Astrocyte (in vitro differentiated cells and primary cell): Measurements from ENCODE around the gene GPR137B. TPM values are rescaled to one million over a fixed set of nuclear protein-coding genes. Genes with fewer than 3 reads are reported as not detected.

Source experiments
- DNase-seq: peaks from one replicate; pipeline ENCODE4 v3.0.0-alpha.2; 2010; ENCODE audit warnings: low read depth
- FAIRE-seq: peaks from 2 replicates; lab custom pipeline; 2011; peaks lifted over from hg19 to GRCh38; lab: Jason Lieb, UNC
- H2AFZ ChIP-seq: 2 replicates; pipeline ENCODE4 v1.6.0; 2012; ENCODE audit warnings: low read depth, low read length, inconsistent platforms
- H3K27ac ChIP-seq: 2 replicates; pipeline ENCODE4 v1.5.1; 2011; ENCODE audit warnings: low read depth, low read length, inconsistent platforms
- H3K27me3 ChIP-seq: 2 replicates; pipeline ENCODE4 v1.6.0; 2011; ENCODE audit warnings: low read length, inconsistent platforms; ENCODE audit not compliant: insufficient read depth
- H3K36me3 ChIP-seq: 2 replicates; pipeline ENCODE4 v1.5.1; 2011; ENCODE audit warnings: low read length, inconsistent platforms; ENCODE audit not compliant: insufficient read depth
- H3K4me1 ChIP-seq: 2 replicates; pipeline ENCODE4 v1.5.1; 2011; ENCODE audit warnings: low read length, inconsistent platforms; ENCODE audit not compliant: insufficient read depth
- H3K4me2 ChIP-seq: 2 replicates; pipeline ENCODE4 v1.6.0; 2012; ENCODE audit warnings: low read length, inconsistent platforms
- H3K4me3 ChIP-seq: 2 replicates; pipeline ENCODE4 v1.5.1; 2011; ENCODE audit warnings: low read depth, mild to moderate bottlenecking, low read length, inconsistent platforms; ENCODE audit not compliant: insufficient read depth
- H3K79me2 ChIP-seq: 2 replicates; pipeline ENCODE4 v1.6.0; 2012; ENCODE audit warnings: mild to moderate bottlenecking, low read length, inconsistent platforms; ENCODE audit not compliant: insufficient read depth
- H3K9ac ChIP-seq: 2 replicates; pipeline ENCODE4 v1.6.0; 2012; ENCODE audit warnings: mild to moderate bottlenecking, low read length, inconsistent platforms
- H3K9me3 ChIP-seq: 2 replicates; pipeline ENCODE4 v1.5.1; 2012; ENCODE audit warnings: low read depth, mild to moderate bottlenecking, low read length, inconsistent platforms; ENCODE audit not compliant: insufficient read depth
- H4K20me1 ChIP-seq: 2 replicates; pipeline ENCODE4 v1.6.0; 2012; ENCODE audit warnings: low read length, inconsistent platforms; ENCODE audit not compliant: insufficient read depth
- H3K27ac Mint-ChIP-seq: one replicate; pipeline ENCODE4 v1.8.0; 2021; ENCODE audit warnings: mild to moderate bottlenecking, mixed read lengths; ENCODE audit not compliant: unreplicated experiment
- H3K27me3 Mint-ChIP-seq: one replicate; pipeline ENCODE4 v1.8.0; 2021; ENCODE audit warnings: low read depth, mixed read lengths; ENCODE audit not compliant: unreplicated experiment
- H3K36me3 Mint-ChIP-seq: one replicate; pipeline ENCODE4 v1.8.0; 2021; ENCODE audit warnings: low read depth, mixed read lengths; ENCODE audit not compliant: unreplicated experiment
- H3K4me1 Mint-ChIP-seq: one replicate; pipeline ENCODE4 v1.8.0; 2021; ENCODE audit warnings: low read depth, mixed read lengths; ENCODE audit not compliant: unreplicated experiment
- H3K4me3 Mint-ChIP-seq: one replicate; pipeline ENCODE4 v1.8.0; 2021; ENCODE audit warnings: mild to moderate bottlenecking, moderate library complexity, mixed read lengths; ENCODE audit not compliant: unreplicated experiment
- H3K9me3 Mint-ChIP-seq: one replicate; pipeline ENCODE4 v1.8.0; 2021; ENCODE audit warnings: mild to moderate bottlenecking, mixed read lengths; ENCODE audit not compliant: unreplicated experiment
- EZH2 ChIP-seq: IDR thresholded peaks from 2 replicates; pipeline ENCODE4 v1.6.1; 2012; ENCODE audit warnings: mild to moderate bottlenecking, low read length, inconsistent platforms; ENCODE audit not compliant: insufficient read depth
- total RNA-seq: library from RNA; stranded (reverse); gene quantifications from 2 replicates; pipeline ENCODE4 v1.2.1, GENCODE V29; 2021
- TF ChIP-seq, protein P1 (sequence below): IDR thresholded peaks from 2 replicates; pipeline ENCODE4 v1.5.1; 2011; ENCODE audit warnings: low read depth, mild to moderate bottlenecking, inconsistent platforms, low read length, moderate library complexity; ENCODE audit not compliant: insufficient read depth

The GPR137B gene
- total RNA-seq, 1 donor from 2014 or later, result 12.9 TPM

DNA sequence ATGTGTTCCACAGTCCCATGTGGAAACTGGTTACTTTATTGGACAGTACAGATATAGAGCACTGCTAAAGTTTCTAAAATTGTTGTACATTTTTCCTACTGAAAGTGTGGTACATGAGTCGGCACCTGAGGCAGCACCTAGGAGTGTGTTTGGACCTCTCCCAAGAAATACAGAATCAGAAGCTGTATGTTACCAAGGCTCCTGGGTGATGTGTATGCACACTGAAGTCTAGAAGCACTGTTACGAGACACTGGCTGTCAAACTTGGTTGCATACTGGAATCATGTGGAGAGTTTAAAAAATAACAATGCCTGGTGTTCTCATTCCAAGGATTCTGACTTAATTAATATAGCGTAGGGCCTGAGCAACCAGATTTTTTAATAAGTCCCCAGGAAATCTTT, 92.8 kb downstream of the GPR137B start:
- H3K4me2 ChIP-seq, result no peak overlapping the region

DNA sequence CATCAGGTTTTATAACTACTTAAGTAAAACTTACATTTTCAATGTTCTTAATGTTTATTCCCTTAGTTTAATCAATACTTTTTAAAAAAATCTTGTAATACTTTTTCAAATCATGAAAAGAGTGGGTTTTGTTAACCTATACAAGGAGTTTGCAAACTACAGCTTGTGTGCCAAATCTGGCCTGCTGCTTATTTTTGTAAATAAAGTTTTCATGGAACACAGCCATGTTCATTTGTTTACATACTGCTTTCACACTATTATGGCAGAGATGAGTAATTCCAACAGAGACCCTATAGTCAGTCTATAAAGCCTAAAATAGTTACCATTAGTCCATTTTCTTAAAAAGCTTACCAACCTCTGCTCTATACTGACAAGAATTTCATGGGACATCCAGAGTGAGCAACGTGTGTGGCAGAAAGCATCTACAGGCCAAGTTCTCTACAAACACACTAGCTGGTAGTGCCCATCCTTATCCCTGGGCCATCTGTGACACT, 96.8 kb downstream of the GPR137B start:
- H3K4me1 Mint-ChIP-seq, result no peaks in the 10 kb centered on the region
- H3K4me3 ChIP-seq, result no peak overlapping the region
- H3K79me2 ChIP-seq, result no peaks in the 10 kb centered on the region
- H3K9me3 Mint-ChIP-seq, result no peaks in the 10 kb centered on the region
- H3K4me1 ChIP-seq, result no peaks in the 10 kb centered on the region
- H3K27ac Mint-ChIP-seq, result no peak overlapping the region
- no peak overlapping the region for H3K9ac ChIP-seq
- no peak overlapping the region for H3K4me2 ChIP-seq
- TF ChIP-seq, protein P1, sequence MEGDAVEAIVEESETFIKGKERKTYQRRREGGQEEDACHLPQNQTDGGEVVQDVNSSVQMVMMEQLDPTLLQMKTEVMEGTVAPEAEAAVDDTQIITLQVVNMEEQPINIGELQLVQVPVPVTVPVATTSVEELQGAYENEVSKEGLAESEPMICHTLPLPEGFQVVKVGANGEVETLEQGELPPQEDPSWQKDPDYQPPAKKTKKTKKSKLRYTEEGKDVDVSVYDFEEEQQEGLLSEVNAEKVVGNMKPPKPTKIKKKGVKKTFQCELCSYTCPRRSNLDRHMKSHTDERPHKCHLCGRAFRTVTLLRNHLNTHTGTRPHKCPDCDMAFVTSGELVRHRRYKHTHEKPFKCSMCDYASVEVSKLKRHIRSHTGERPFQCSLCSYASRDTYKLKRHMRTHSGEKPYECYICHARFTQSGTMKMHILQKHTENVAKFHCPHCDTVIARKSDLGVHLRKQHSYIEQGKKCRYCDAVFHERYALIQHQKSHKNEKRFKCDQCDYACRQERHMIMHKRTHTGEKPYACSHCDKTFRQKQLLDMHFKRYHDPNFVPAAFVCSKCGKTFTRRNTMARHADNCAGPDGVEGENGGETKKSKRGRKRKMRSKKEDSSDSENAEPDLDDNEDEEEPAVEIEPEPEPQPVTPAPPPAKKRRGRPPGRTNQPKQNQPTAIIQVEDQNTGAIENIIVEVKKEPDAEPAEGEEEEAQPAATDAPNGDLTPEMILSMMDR, result no peak
- no peak for TF ChIP-seq EZH2
- no peak overlapping the region for H3K27ac ChIP-seq
- no peak overlapping the region for H2AFZ ChIP-seq
- no peaks in the 10 kb centered on the region for H3K27me3 Mint-ChIP-seq
- H3K4me3 Mint-ChIP-seq, result no peak overlapping the region
- no peaks in the 10 kb centered on the region for H3K9me3 ChIP-seq
- H3K36me3 ChIP-seq, result no peaks in the 10 kb centered on the region
- no peaks in the 10 kb centered on the region for H4K20me1 ChIP-seq
- FAIRE-seq (no peak), DNase-seq (no peak)
- H3K27me3 ChIP-seq, result no peaks in the 10 kb centered on the region
- H3K36me3 Mint-ChIP-seq, result no peaks in the 10 kb centered on the region

More for the DNA sequence above, 92.8 kb downstream of the GPR137B start:
- Histone ChIP-seq H2AFZ (no peak overlapping the region), H3K27me3 (no peaks in the 10 kb centered on the region), H3K9me3 (no peaks in the 10 kb centered on the region), H3K36me3 (no peaks in the 10 kb centered on the region), H4K20me1 (no peaks in the 10 kb centered on the region), H3K4me3 (no peak overlapping the region), H3K9ac (no peak overlapping the region), H3K79me2 (no peaks in the 10 kb centered on the region), H3K4me1 (no peaks in the 10 kb centered on the region), H3K27ac (no peak overlapping the region)
- H3K9me3 Mint-ChIP-seq, result no peaks in the 10 kb centered on the region
- H3K4me3 Mint-ChIP-seq, result no peak overlapping the region
- H3K27me3 Mint-ChIP-seq, result no peaks in the 10 kb centered on the region
- H3K4me1 Mint-ChIP-seq, result no peaks in the 10 kb centered on the region
- FAIRE-seq, result no peak
- H3K36me3 Mint-ChIP-seq, result no peaks in the 10 kb centered on the region
- H3K27ac Mint-ChIP-seq, result no peak overlapping the region
- TF ChIP-seq, protein P1, result no peak
- TF ChIP-seq EZH2, result no peak
- DNase-seq, result no peak

DNA sequence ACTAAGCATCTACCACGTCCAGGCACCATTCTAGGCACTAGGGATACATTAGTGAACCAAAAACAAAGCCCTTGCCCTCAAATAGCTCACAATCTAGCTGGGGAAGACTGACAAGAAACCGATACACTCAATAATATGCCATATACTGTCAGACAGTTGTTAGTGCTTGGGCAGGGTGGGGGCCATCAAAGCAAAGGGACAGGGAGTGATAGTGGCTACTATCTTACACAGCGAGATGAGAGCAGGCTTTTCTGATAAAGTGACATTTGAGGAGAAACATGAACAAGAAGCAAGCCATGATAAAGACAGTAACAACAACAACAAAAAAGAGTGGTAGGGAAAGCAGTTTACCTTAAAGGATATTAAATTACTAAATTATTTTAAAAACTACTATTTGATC, 98.3 kb downstream of the GPR137B start:
- Mint-ChIP-seq H3K4me1 (no peaks in the 10 kb centered on the region), H3K27ac (no peak overlapping the region), H3K36me3 (no peaks in the 10 kb centered on the region), H3K27me3 (no peaks in the 10 kb centered on the region), H3K9me3 (no peaks in the 10 kb centered on the region), H3K4me3 (no peak overlapping the region)
- Histone ChIP-seq H4K20me1 (no peaks in the 10 kb centered on the region), H3K9me3 (no peaks in the 10 kb centered on the region), H3K4me2 (no peak overlapping the region), H3K27me3 (no peaks in the 10 kb centered on the region), H2AFZ (no peak overlapping the region), H3K9ac (no peak overlapping the region), H3K4me1 (no peaks in the 10 kb centered on the region), H3K4me3 (no peak overlapping the region), H3K79me2 (no peaks in the 10 kb centered on the region), H3K27ac (no peak overlapping the region), H3K36me3 (no peaks in the 10 kb centered on the region)
- TF ChIP-seq, protein P1, result no peak
- no peak for TF ChIP-seq EZH2
- no peak for FAIRE-seq
- no peak for DNase-seq
